ENCODE measurements around the gene IGLL5. TPM values are rescaled to one million over a fixed set of nuclear protein-coding genes. Genes with fewer than 3 reads are reported as not detected.
"Not testable (repeated sequence)": the region's sequence is repeated elsewhere in the genome, so short reads cannot be mapped to it uniquely, and the experiment has no call there.

IGLL5 gene
- total RNA-seq, 1 experiment from 2014 or later: not detected

- not testable (repeated sequence) for DNase-seq (ENCODE audit: low read depth)
These were observed 11.9 kb downstream of the IGLL5 start for GRCh38 chr22:22899342-22900080.

- DNase-seq (ENCODE audit: low read depth): not testable (repeated sequence)
These were observed 13.1 kb downstream of the IGLL5 start for GRCh38 chr22:22900527-22901205.

GRCh38 chr22:22901578-22902218 lies 14.1 kb downstream of the IGLL5 start:
- no peak for DNase-seq (ENCODE audit: low read depth)

GRCh38 chr22:22902247-22903001 lies 14.8 kb downstream of the IGLL5 start:
- no peak for DNase-seq (ENCODE audit: low read depth)

- no peak for DNase-seq (ENCODE audit: low read depth)
These were observed 15.8 kb downstream of the IGLL5 start for GRCh38 chr22:22903355-22903777.

GRCh38 chr22:22903781-22904192 lies 16.2 kb downstream of the IGLL5 start:
- DNase-seq (ENCODE audit: low read depth): not testable (repeated sequence)

GRCh38 chr22:22904736-22905135 lies 17.1 kb downstream of the IGLL5 start:
- not testable (repeated sequence) for DNase-seq (ENCODE audit: low read depth)

- DNase-seq (ENCODE audit: low read depth): not testable (repeated sequence)
These were observed 18.8 kb downstream of the IGLL5 start for GRCh38 chr22:22906391-22906790.

- DNase-seq (ENCODE audit: low read depth): no peak
These were observed 19.4 kb downstream of the IGLL5 start for GRCh38 chr22:22906907-22907550.

GRCh38 chr22:22907551-22908494 lies 20.2 kb downstream of the IGLL5 start:
- DNase-seq (ENCODE audit: low read depth): no peak

- DNase-seq (ENCODE audit: low read depth): no peak
These were observed 20.9 kb downstream of the IGLL5 start for GRCh38 chr22:22908495-22908861.

GRCh38 chr22:22908941-22909604 lies 21.5 kb downstream of the IGLL5 start:
- no peak for DNase-seq (ENCODE audit: low read depth)

- DNase-seq (ENCODE audit: low read depth): no peak
These were observed 22.1 kb downstream of the IGLL5 start for GRCh38 chr22:22909605-22910271.

- no peak for DNase-seq (ENCODE audit: low read depth)
These were observed 22.9 kb downstream of the IGLL5 start for GRCh38 chr22:22910272-22911240.

GRCh38 chr22:22911327-22912134 lies 23.9 kb downstream of the IGLL5 start:
- DNase-seq (ENCODE audit: low read depth): no peak

- DNase-seq (ENCODE audit: low read depth): no peak
These were observed 24.7 kb downstream of the IGLL5 start for GRCh38 chr22:22912135-22912987.

Data from HT1080 (cell line).